WTC11 (cell line): ENCODE data around the gene DNAH11. TPM values are rescaled to one million over a fixed set of nuclear protein-coding genes. Genes with fewer than 3 reads are reported as not detected.
A peak's percentile ranks its signal among the peaks of the same experiment; 100 is the strongest.

Experiments
- ATAC-seq: fragments of 200-7000 bp; cut with Tn5 transposase; 2 replicates; pipeline ENCODE4 v1.10.0; 2021; ENCODE audit warnings: mild to moderate bottlenecking, moderate library complexity
- CTCF ChIA-PET: fragments of 300-600 bp; sonication (Branson Sonifier 250); formaldehyde crosslinking; loops from one replicate; lab custom pipeline; 2021; ENCODE audit warnings: antibody characterized with exemption; lab: Charles Lee
- POLR2A ChIA-PET: fragments of 350-600 bp; sonication (Branson Sonifier 250); formaldehyde crosslinking; loops from one replicate; lab custom pipeline; 2021; ENCODE audit warnings: antibody characterized with exemption; lab: Charles Lee
- DNase-seq: peaks from one replicate; pipeline ENCODE4 v3.0.0; 2021; ENCODE audit warnings: low spot score
- H3K27ac Mint-ChIP-seq: 2 replicates; pipeline ENCODE4 v1.8.0; 2021; ENCODE audit warnings: mixed read lengths
- H3K27me3 Mint-ChIP-seq: 2 replicates; pipeline ENCODE4 v1.8.0; 2021; ENCODE audit warnings: low read depth, mild to moderate bottlenecking, moderate library complexity, mixed read lengths
- H3K36me3 Mint-ChIP-seq: 2 replicates; pipeline ENCODE4 v1.8.0; 2021; ENCODE audit warnings: mixed read lengths
- H3K4me1 Mint-ChIP-seq: 2 replicates; pipeline ENCODE4 v1.8.0; 2022; ENCODE audit warnings: mixed read lengths
- H3K4me3 Mint-ChIP-seq: 2 replicates; pipeline ENCODE4 v1.8.0; 2021; ENCODE audit warnings: mild to moderate bottlenecking, moderate library complexity, mixed read lengths
- H3K9me3 Mint-ChIP-seq: 2 replicates; pipeline ENCODE4 v1.8.0; 2021; ENCODE audit warnings: mixed read lengths
- AFF4 ChIP-seq: sonication (generic); formaldehyde crosslinking; IDR thresholded peaks from 2 replicates; pipeline ENCODE4 v1.8.1; 2023; ENCODE audit warnings: mild to moderate bottlenecking, missing genetic modification reagents, borderline replicate concordance
- CBFB ChIP-seq: sonication (generic); formaldehyde crosslinking; IDR thresholded peaks from 2 replicates; pipeline ENCODE4 v1.8.1; 2022; ENCODE audit warnings: mild to moderate bottlenecking, low read depth, missing genetic modification reagents
- CDX4 ChIP-seq: fragments of 250-450 bp; sonication (Bioruptor Pico); IDR thresholded peaks from 2 replicates; pipeline ENCODE4 v1.9.0; 2021; ENCODE audit warnings: moderate library complexity, mild to moderate bottlenecking, inconsistent platforms, borderline replicate concordance
- CREB1 ChIP-seq: sonication (generic); formaldehyde crosslinking; IDR thresholded peaks from 2 replicates; pipeline ENCODE4 v1.8.0; 2023; ENCODE audit warnings: mild to moderate bottlenecking, missing genetic modification reagents
- CTCF ChIP-seq: fragments of 200-600 bp; IDR thresholded peaks from 2 replicates; pipeline ENCODE4 v1.8.0; 2022; ENCODE audit warnings: antibody characterized with exemption
- ERG ChIP-seq: fragments of 250-450 bp; sonication (Bioruptor Pico); IDR thresholded peaks from 2 replicates; pipeline ENCODE4 v1.8.0; 2021; ENCODE audit warnings: mild to moderate bottlenecking
- FOXK1 ChIP-seq: sonication (generic); formaldehyde crosslinking; IDR thresholded peaks from 2 replicates; pipeline ENCODE4 v1.8.0; 2022; ENCODE audit warnings: mild to moderate bottlenecking, moderate library complexity, missing genetic modification reagents
- FOXP4 ChIP-seq: sonication (generic); formaldehyde crosslinking; IDR thresholded peaks from 2 replicates; pipeline ENCODE4 v1.8.0; 2022; ENCODE audit warnings: mild to moderate bottlenecking, missing genetic modification reagents
- IRF2 ChIP-seq: sonication (generic); formaldehyde crosslinking; IDR thresholded peaks from 2 replicates; pipeline ENCODE4 v1.8.0; 2022; ENCODE audit warnings: low read depth, missing genetic modification reagents, borderline replicate concordance
- MAX ChIP-seq: sonication (generic); formaldehyde crosslinking; IDR thresholded peaks from 2 replicates; pipeline ENCODE4 v1.8.0; 2022; ENCODE audit warnings: mild to moderate bottlenecking, missing genetic modification reagents
- MXD4 ChIP-seq: fragments of 250-450 bp; sonication (Bioruptor Pico); IDR thresholded peaks from 2 replicates; pipeline ENCODE4 v1.8.0; 2021; ENCODE audit warnings: mild to moderate bottlenecking, moderate library complexity, borderline replicate concordance
- NFYB ChIP-seq: sonication (generic); formaldehyde crosslinking; conservative IDR thresholded peaks from 2 replicates; pipeline ENCODE4 v1.8.0; 2022; ENCODE audit warnings: low read depth, missing genetic modification reagents
- NR1H2 ChIP-seq: sonication (generic); formaldehyde crosslinking; IDR thresholded peaks from 2 replicates; pipeline ENCODE4 v1.9.0; 2021; ENCODE audit warnings: mild to moderate bottlenecking, moderate library complexity, missing genetic modification reagents
- NR3C1 ChIP-seq: sonication (generic); formaldehyde crosslinking; conservative IDR thresholded peaks from 2 replicates; pipeline ENCODE4 v1.8.1; 2023; ENCODE audit warnings: low read depth, mild to moderate bottlenecking, missing genetic modification reagents
- PREB ChIP-seq: sonication (generic); formaldehyde crosslinking; IDR thresholded peaks from 2 replicates; pipeline ENCODE4 v1.8.1; 2022; ENCODE audit warnings: mild to moderate bottlenecking, missing genetic modification reagents, moderate library complexity, borderline replicate concordance
- TEAD4 ChIP-seq: sonication (generic); formaldehyde crosslinking; IDR thresholded peaks from 2 replicates; pipeline ENCODE4 v1.8.0; 2022; ENCODE audit warnings: mild to moderate bottlenecking, missing genetic modification reagents
- ZBTB43 ChIP-seq: sonication (generic); formaldehyde crosslinking; IDR thresholded peaks from 2 replicates; pipeline ENCODE4 v1.8.1; 2023; ENCODE audit warnings: mild to moderate bottlenecking, missing genetic modification reagents
- ZNF425 ChIP-seq: fragments of 250-450 bp; sonication (Bioruptor Pico); conservative IDR thresholded peaks from 2 replicates; pipeline ENCODE4 v1.9.0; 2021; ENCODE audit warnings: mild to moderate bottlenecking
- ZNF512 ChIP-seq: sonication (generic); formaldehyde crosslinking; IDR thresholded peaks from 2 replicates; pipeline ENCODE4 v1.8.1; 2022; ENCODE audit warnings: missing genetic modification reagents, borderline replicate concordance
- total RNA-seq: library from RNA; stranded (reverse); gene quantifications from 3 replicates; pipeline ENCODE4 v1.2.3, GENCODE V29; 2021

DNAH11 gene
- total RNA-seq, 1 experiment from 2014 or later, result 6.4 TPM

GRCh38 chr7:21542891-21543527, at the start of gene DNAH11 (continued):
- TF ChIP-seq AFF4 (CRISPR knock-in tag) (no peak), IRF2 (CRISPR knock-in tag) (no peak), ERG (CRISPR knock-in tag) (no peak), CBFB (CRISPR knock-in tag) (peak; percentile 41; the same call in 1 of the 2 replicates), MXD4 (no peak), ZBTB43 (CRISPR knock-in tag) (no peak), TEAD4 (CRISPR knock-in tag) (no peak), FOXK1 (peak; percentile 21; the same call in 1 of the 2 replicates), ZNF425 (CRISPR knock-in tag) (no peak), FOXP4 (CRISPR knock-in tag) (peak; percentile 87)

GRCh38 chr7:21495731-21496130, 47.1 kb upstream of the DNAH11 start:
- Mint-ChIP-seq H3K27me3 (no peaks in the 10 kb centered on the region; the same call in 1 of the 2 replicates), H3K4me3 (no peak overlapping the region), H3K9me3 (peaks cover 79% of the 10 kb centered on the region), H3K36me3 (peaks cover 83% of the 10 kb centered on the region), H3K27ac (no peak overlapping the region), H3K4me1 (peaks cover 6% of the 10 kb centered on the region)
- no peak for TF ChIP-seq CTCF
- TF ChIP-seq CREB1 (CRISPR knock-in tag), result no peak
- TF ChIP-seq MAX (CRISPR knock-in tag), result no peak
- TF ChIP-seq ZNF512 (CRISPR knock-in tag), result no peak
- no peak for TF ChIP-seq CDX4 (CRISPR knock-in tag)
- TF ChIP-seq PREB, result no peak
- no peak for TF ChIP-seq NR1H2
- TF ChIP-seq NFYB (CRISPR knock-in tag), result no peak
- no peak for TF ChIP-seq NR3C1 (CRISPR knock-in tag)
- POLR2A ChIA-PET, result no interaction called here
- CTCF ChIA-PET, result no interaction called here
- no peak for ATAC-seq
- DNase-seq, result no peak
